EL (cell line): ENCODE measurements around the gene HOXA1.
A peak's percentile ranks its signal among the peaks of the same experiment; 100 is the strongest.
"Not testable (repeated sequence)": the region's sequence is repeated elsewhere in the genome, so short reads cannot be mapped to it uniquely, and the experiment has no call there.

ENCODE experiments used
- DNase-seq: peaks from one replicate; pipeline ENCODE4 v3.0.0-alpha.2; 2016

HOXA1 gene

GRCh38 chr7:27091105-27091504, 4.7 kb downstream of the HOXA1 start:
- no peak for DNase-seq

GRCh38 chr7:27088002-27088922, 7.5 kb downstream of the HOXA1 start:
- no peak for DNase-seq

GRCh38 chr7:27083646-27084045, 12.2 kb downstream of the HOXA1 start:
- no peak for DNase-seq

GRCh38 chr7:27082171-27082570, 13.6 kb downstream of the HOXA1 start:
- DNase-seq = peak; percentile 56

GRCh38 chr7:27080844-27081436, 14.9 kb downstream of the HOXA1 start:
- DNase-seq = peak; percentile 67

GRCh38 chr7:27079234-27079975, 16.4 kb downstream of the HOXA1 start:
- DNase-seq = peak; percentile 14

- DNase-seq = no peak
Measured at GRCh38 chr7:27078616-27079233, 17.1 kb downstream of the HOXA1 start.

GRCh38 chr7:27073076-27073475, 22.7 kb downstream of the HOXA1 start:
- no peak for DNase-seq

- DNase-seq = no peak
Measured at GRCh38 chr7:27071622-27072390, 24.0 kb downstream of the HOXA1 start.

GRCh38 chr7:27068259-27068658, 27.5 kb downstream of the HOXA1 start:
- DNase-seq = no peak

- DNase-seq = peak; percentile 93
Measured at GRCh38 chr7:27066148-27066547, 29.7 kb downstream of the HOXA1 start.

- no peak for DNase-seq
Measured at GRCh38 chr7:27065709-27066108, 30.1 kb downstream of the HOXA1 start.

GRCh38 chr7:27064661-27065060, 31.1 kb downstream of the HOXA1 start:
- DNase-seq = no peak

- DNase-seq = no peak
Measured at GRCh38 chr7:27064159-27064558, 31.6 kb downstream of the HOXA1 start.

- peak; percentile 22 for DNase-seq
Measured at GRCh38 chr7:27062946-27063345, 32.9 kb downstream of the HOXA1 start.

GRCh38 chr7:27053153-27053552, 42.6 kb downstream of the HOXA1 start:
- DNase-seq = no peak

GRCh38 chr7:27051451-27051850, 44.3 kb downstream of the HOXA1 start:
- no peak for DNase-seq

- DNase-seq = no peak
Measured at GRCh38 chr7:27048438-27048837, 47.4 kb downstream of the HOXA1 start.

GRCh38 chr7:27046854-27047549, 48.8 kb downstream of the HOXA1 start:
- DNase-seq = peak; percentile 84

GRCh38 chr7:27045972-27046371, 49.8 kb downstream of the HOXA1 start:
- DNase-seq = not testable (repeated sequence)

GRCh38 chr7:27045066-27045465, 50.7 kb downstream of the HOXA1 start:
- not testable (repeated sequence) for DNase-seq
